ENCODE data around the gene COL21A1. TPM values are rescaled to one million over a fixed set of nuclear protein-coding genes. Genes with fewer than 3 reads are reported as not detected.
"Not testable (repeated sequence)": the region's sequence is repeated elsewhere in the genome, so short reads cannot be mapped to it uniquely, and the experiment has no call there.

COL21A1 gene
- total RNA-seq, 2 experiments from 2014 or later = not detected

DNA sequence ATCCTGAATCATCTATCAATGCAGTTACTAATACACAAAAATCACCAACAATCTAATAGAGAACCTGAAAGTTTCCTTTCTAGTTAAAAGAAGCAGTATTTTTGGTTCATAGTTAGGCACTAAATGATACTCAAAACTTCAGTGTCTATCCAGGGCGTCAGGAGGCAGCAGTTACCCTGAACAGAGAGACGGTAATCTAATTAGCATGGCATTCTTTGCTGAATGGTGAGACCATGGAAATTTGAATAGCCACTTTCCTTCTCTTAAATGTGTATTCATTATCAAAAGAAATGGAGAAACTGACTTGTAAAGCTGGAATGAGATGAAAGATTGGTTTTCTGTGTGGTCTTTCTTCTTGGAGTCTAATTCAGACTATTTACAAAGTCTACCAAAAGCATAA lies 225.4 kb downstream of the COL21A1 start:
- ChIA-PET POLR2A (no interaction called here), CTCF (ENCODE audit: unreplicated experiment) (no interaction called here)
- H3K4me1 ChIP-seq (ENCODE audit: insufficient read depth, low read length, poor library complexity, severe bottlenecking) = no peaks in the 10 kb centered on the region
- intact Hi-C loops (cut with micrococcal nuclease; ENCODE audit: unreplicated experiment) = no loop called here
- H3K9me2 ChIP-seq (ENCODE audit: insufficient read depth, low read length) = no peaks in the 10 kb centered on the region
- H3K4me3 ChIP-seq (ENCODE audit: low read depth, low read length, poor library complexity, severe bottlenecking) = no peak overlapping the region
- H4K20me1 ChIP-seq (ENCODE audit: insufficient read depth, low read length) = no peaks in the 10 kb centered on the region
- BruUV-seq (replicated peaks) = no TSS peak
- TF ChIP-seq EZH2phosphoT487 (IDR thresholded peaks at IDR 0.05; ENCODE audit: borderline replicate concordance, low read depth, low read length) = no peak
- TF ChIP-seq, protein P1, sequence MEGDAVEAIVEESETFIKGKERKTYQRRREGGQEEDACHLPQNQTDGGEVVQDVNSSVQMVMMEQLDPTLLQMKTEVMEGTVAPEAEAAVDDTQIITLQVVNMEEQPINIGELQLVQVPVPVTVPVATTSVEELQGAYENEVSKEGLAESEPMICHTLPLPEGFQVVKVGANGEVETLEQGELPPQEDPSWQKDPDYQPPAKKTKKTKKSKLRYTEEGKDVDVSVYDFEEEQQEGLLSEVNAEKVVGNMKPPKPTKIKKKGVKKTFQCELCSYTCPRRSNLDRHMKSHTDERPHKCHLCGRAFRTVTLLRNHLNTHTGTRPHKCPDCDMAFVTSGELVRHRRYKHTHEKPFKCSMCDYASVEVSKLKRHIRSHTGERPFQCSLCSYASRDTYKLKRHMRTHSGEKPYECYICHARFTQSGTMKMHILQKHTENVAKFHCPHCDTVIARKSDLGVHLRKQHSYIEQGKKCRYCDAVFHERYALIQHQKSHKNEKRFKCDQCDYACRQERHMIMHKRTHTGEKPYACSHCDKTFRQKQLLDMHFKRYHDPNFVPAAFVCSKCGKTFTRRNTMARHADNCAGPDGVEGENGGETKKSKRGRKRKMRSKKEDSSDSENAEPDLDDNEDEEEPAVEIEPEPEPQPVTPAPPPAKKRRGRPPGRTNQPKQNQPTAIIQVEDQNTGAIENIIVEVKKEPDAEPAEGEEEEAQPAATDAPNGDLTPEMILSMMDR (conservative IDR thresholded peaks at IDR 0.05; ENCODE audit: low read length) = no peak
- H3K36me3 ChIP-seq (ENCODE audit: insufficient read depth, low read length) = no peaks in the 10 kb centered on the region
- H3K27ac ChIP-seq (ENCODE audit: low read depth, low read length, poor library complexity, severe bottlenecking) = no peak overlapping the region
- no peaks in the 10 kb centered on the region for H3K9me3 ChIP-seq (ENCODE audit: low read length)
- no peaks in the 10 kb centered on the region for H3K79me2 ChIP-seq (ENCODE audit: insufficient read depth, low read depth, low read length)
- DNase-seq (ENCODE audit: low spot score) = no peak
- no peak overlapping the region for H3K4me2 ChIP-seq (ENCODE audit: low read length)
- H2AFZ ChIP-seq (ENCODE audit: low read length) = no peak overlapping the region

DNA sequence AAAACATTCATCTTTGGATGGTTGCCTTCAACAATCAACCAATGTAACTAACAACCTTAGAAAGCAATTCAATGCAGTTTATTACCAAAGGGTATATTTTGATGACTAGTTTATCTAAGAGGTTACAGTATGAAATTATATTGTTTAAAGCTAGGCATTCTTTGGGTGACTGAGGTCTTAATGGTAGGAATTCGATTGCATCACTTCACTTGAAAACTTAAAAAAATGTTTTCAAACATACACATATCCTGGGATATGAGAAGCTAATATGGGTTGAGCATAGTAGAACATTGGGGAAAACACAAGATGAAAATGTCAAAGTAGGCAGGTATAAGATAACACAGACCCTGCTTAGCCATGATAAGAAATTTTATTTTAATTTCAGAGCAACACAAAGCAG lies 227.4 kb downstream of the COL21A1 start:
- Histone ChIP-seq H3K36me3 (ENCODE audit: insufficient read depth, low read length) (no peaks in the 10 kb centered on the region), H3K79me2 (ENCODE audit: insufficient read depth, low read depth, low read length) (no peaks in the 10 kb centered on the region), H3K27ac (ENCODE audit: low read depth, low read length, poor library complexity, severe bottlenecking) (no peak overlapping the region), H3K4me3 (ENCODE audit: low read depth, low read length, poor library complexity, severe bottlenecking) (no peak overlapping the region), H2AFZ (ENCODE audit: low read length) (no peak overlapping the region), H3K4me1 (ENCODE audit: insufficient read depth, low read length, poor library complexity, severe bottlenecking) (no peaks in the 10 kb centered on the region), H3K9me2 (ENCODE audit: insufficient read depth, low read length) (no peaks in the 10 kb centered on the region), H3K9me3 (ENCODE audit: low read length) (no peaks in the 10 kb centered on the region), H3K4me2 (ENCODE audit: low read length) (no peak overlapping the region), H4K20me1 (ENCODE audit: insufficient read depth, low read length) (no peaks in the 10 kb centered on the region)
- ChIA-PET CTCF (ENCODE audit: unreplicated experiment) (no interaction called here), POLR2A (no interaction called here)
- TF ChIP-seq EZH2phosphoT487 (IDR thresholded peaks at IDR 0.05; ENCODE audit: borderline replicate concordance, low read depth, low read length) = no peak
- TF ChIP-seq, protein P1 (conservative IDR thresholded peaks at IDR 0.05; ENCODE audit: low read length) = no peak
- intact Hi-C loops (cut with micrococcal nuclease; ENCODE audit: unreplicated experiment) = no loop called here
- DNase-seq (ENCODE audit: low spot score) = no peak
- BruUV-seq (replicated peaks) = no TSS peak

DNA sequence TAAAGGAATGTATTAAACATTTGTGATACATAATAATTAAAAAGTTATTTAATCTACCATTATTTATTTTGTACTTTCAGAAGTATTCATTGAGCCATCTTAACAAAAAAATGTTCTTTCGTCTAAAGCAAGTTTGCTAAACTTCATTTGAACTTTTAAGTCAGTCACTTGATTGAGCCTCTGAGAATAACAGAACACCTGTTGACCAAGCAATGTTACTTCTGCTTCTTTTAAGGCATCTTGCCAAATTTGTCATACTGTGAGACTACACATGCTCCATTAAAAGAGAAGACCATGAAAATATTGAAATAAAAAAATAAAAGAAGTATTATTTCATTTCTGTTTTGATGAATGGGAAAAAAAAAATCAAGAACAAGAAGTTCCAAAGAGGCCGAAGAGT lies 230.2 kb downstream of the COL21A1 start:
- Histone ChIP-seq H4K20me1 (ENCODE audit: insufficient read depth, low read length) (no peaks in the 10 kb centered on the region), H2AFZ (ENCODE audit: low read length) (no peak overlapping the region), H3K27ac (ENCODE audit: low read depth, low read length, poor library complexity, severe bottlenecking) (no peak overlapping the region), H3K79me2 (ENCODE audit: insufficient read depth, low read depth, low read length) (no peaks in the 10 kb centered on the region), H3K9me3 (ENCODE audit: low read length) (no peaks in the 10 kb centered on the region), H3K9me2 (ENCODE audit: insufficient read depth, low read length) (no peaks in the 10 kb centered on the region), H3K4me2 (ENCODE audit: low read length) (no peak overlapping the region), H3K36me3 (ENCODE audit: insufficient read depth, low read length) (no peaks in the 10 kb centered on the region), H3K4me3 (ENCODE audit: low read depth, low read length, poor library complexity, severe bottlenecking) (no peak overlapping the region), H3K4me1 (ENCODE audit: insufficient read depth, low read length, poor library complexity, severe bottlenecking) (no peaks in the 10 kb centered on the region)
- TF ChIP-seq, protein P1 (conservative IDR thresholded peaks at IDR 0.05; ENCODE audit: low read length) = no peak
- TF ChIP-seq EZH2phosphoT487 (IDR thresholded peaks at IDR 0.05; ENCODE audit: borderline replicate concordance, low read depth, low read length) = no peak
- BruUV-seq (replicated peaks) = no TSS peak
- intact Hi-C loops (cut with micrococcal nuclease; ENCODE audit: unreplicated experiment) = no loop called here
- no peak for DNase-seq (ENCODE audit: low spot score)
- CTCF ChIA-PET (ENCODE audit: unreplicated experiment) = no interaction called here
- POLR2A ChIA-PET = interaction anchor here (0.7 kb wide), 1 partner anchor 551 kb away, joined by 3 read pairs; no protein-coding TSS in a partner anchor

DNA sequence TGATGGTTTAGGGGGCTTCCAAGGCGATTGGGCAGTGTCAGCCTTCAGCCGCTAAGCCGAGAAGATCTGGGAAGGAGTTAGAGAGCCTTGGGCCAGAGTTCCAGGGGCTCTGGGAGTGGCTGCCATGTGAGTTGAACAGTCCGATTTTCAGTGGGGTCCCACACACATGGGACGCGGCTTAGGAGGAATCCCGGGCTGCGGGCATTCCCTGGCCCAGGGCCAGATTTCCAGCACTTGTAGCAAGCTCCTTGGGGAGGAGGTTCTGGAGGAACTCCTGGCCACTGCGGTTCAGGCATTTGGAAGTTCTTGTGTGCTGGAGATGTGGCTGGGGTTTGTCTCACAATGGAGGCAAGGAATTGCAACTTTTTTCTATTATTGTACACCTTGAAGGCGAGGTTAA lies 233.3 kb downstream of the COL21A1 start:
- CTCF ChIA-PET (ENCODE audit: unreplicated experiment); H3K27ac ChIP-seq (ENCODE audit: low read depth, low read length, poor library complexity, severe bottlenecking); H3K4me3 ChIP-seq (ENCODE audit: low read depth, low read length, poor library complexity, severe bottlenecking); POLR2A ChIA-PET; DNase-seq (ENCODE audit: low spot score); H3K36me3 ChIP-seq (ENCODE audit: insufficient read depth, low read length); H4K20me1 ChIP-seq (ENCODE audit: insufficient read depth, low read length); H3K9me2 ChIP-seq (ENCODE audit: insufficient read depth, low read length); H2AFZ ChIP-seq (ENCODE audit: low read length); BruUV-seq (replicated peaks); H3K79me2 ChIP-seq (ENCODE audit: insufficient read depth, low read depth, low read length); H3K4me1 ChIP-seq (ENCODE audit: insufficient read depth, low read length, poor library complexity, severe bottlenecking); H3K4me2 ChIP-seq (ENCODE audit: low read length); H3K9me3 ChIP-seq (ENCODE audit: low read length); intact Hi-C loops (cut with micrococcal nuclease; ENCODE audit: unreplicated experiment): not testable (repeated sequence)
